Loucy (cell line): ENCODE results near the gene RTRAF.
A peak's percentile ranks its signal among the peaks of the same experiment; 100 is the strongest.

Source experiments
- H2AFZ ChIP-seq: fragments of 200-600 bp; sonication (generic); 2 replicates; pipeline ENCODE4 v1.6.0; 2016; ENCODE audit warnings: antibody characterized with exemption, mild to moderate bottlenecking, low read length, moderate library complexity
- H3F3A ChIP-seq: fragments of 200-600 bp; 2 replicates; pipeline ENCODE4 v1.6.0; 2016; ENCODE audit warnings: antibody characterized with exemption, low read depth, mild to moderate bottlenecking
- H3K27me3 ChIP-seq: fragments of 200-600 bp; sonication (generic); 2 replicates; pipeline ENCODE4 v1.6.1; 2014; ENCODE audit warnings: low read length, mild to moderate bottlenecking; ENCODE audit not compliant: insufficient read depth, poor library complexity, severe bottlenecking
- H3K36me3 ChIP-seq: fragments of 200-600 bp; sonication (generic); 2 replicates; pipeline ENCODE4 v1.6.1; 2016; ENCODE audit warnings: low read length; ENCODE audit not compliant: insufficient read depth
- H3K4me1 ChIP-seq: fragments of 200-600 bp; sonication (generic); 2 replicates; pipeline ENCODE4 v1.5.1; 2014; ENCODE audit warnings: low read length, mild to moderate bottlenecking; ENCODE audit not compliant: insufficient read depth, poor library complexity, severe bottlenecking
- H3K4me2 ChIP-seq: fragments of 200-600 bp; sonication (generic); 2 replicates; pipeline ENCODE4 v1.6.0; 2014; ENCODE audit warnings: antibody characterized with exemption, low read length, low read depth, mild to moderate bottlenecking; ENCODE audit not compliant: poor library complexity, severe bottlenecking
- H3K4me3 ChIP-seq: fragments of 200-600 bp; sonication (generic); 2 replicates; pipeline ENCODE4 v1.5.1; 2014; ENCODE audit warnings: low read length, mild to moderate bottlenecking, mixed read lengths; ENCODE audit not compliant: poor library complexity, severe bottlenecking
- H3K79me2 ChIP-seq: fragments of 200-600 bp; sonication (generic); 2 replicates; pipeline ENCODE4 v1.6.1; 2014; ENCODE audit warnings: low read length; ENCODE audit not compliant: insufficient read depth
- H3K9ac ChIP-seq: fragments of 200-600 bp; sonication (generic); 2 replicates; pipeline ENCODE4 v1.6.0; 2014; ENCODE audit warnings: mild to moderate bottlenecking, low read depth, low read length, moderate library complexity; ENCODE audit not compliant: poor library complexity, severe bottlenecking
- H3K9me2 ChIP-seq: fragments of 200-600 bp; sonication (generic); replicated peaks from 2 replicates; pipeline ENCODE4 v1.6.1; 2016; ENCODE audit warnings: low read depth, low read length, mixed read lengths
- H3K9me3 ChIP-seq: fragments of 200-600 bp; sonication (generic); 2 replicates; pipeline ENCODE4 v1.6.1; 2014; ENCODE audit warnings: mild to moderate bottlenecking, antibody characterized with exemption, low read length, low read depth; ENCODE audit not compliant: insufficient read depth
- H4K20me1 ChIP-seq: fragments of 200-600 bp; sonication (generic); 2 replicates; pipeline ENCODE4 v1.6.0; 2014; ENCODE audit warnings: antibody characterized with exemption, low read length, mild to moderate bottlenecking; ENCODE audit not compliant: insufficient read depth, poor library complexity, severe bottlenecking
- EZH2phosphoT487 ChIP-seq: fragments of 200-600 bp; IDR thresholded peaks from 2 replicates; pipeline ENCODE4 v1.6.1; 2018; ENCODE audit warnings: antibody characterized with exemption, mild to moderate bottlenecking, moderate library complexity, borderline replicate concordance
- TF ChIP-seq, protein P1 (sequence below): fragments of 200-600 bp; sonication (generic); conservative IDR thresholded peaks from 2 replicates; pipeline ENCODE4 v1.5.1; 2014; ENCODE audit warnings: mild to moderate bottlenecking, antibody characterized with exemption, low read length

The RTRAF gene

DNA sequence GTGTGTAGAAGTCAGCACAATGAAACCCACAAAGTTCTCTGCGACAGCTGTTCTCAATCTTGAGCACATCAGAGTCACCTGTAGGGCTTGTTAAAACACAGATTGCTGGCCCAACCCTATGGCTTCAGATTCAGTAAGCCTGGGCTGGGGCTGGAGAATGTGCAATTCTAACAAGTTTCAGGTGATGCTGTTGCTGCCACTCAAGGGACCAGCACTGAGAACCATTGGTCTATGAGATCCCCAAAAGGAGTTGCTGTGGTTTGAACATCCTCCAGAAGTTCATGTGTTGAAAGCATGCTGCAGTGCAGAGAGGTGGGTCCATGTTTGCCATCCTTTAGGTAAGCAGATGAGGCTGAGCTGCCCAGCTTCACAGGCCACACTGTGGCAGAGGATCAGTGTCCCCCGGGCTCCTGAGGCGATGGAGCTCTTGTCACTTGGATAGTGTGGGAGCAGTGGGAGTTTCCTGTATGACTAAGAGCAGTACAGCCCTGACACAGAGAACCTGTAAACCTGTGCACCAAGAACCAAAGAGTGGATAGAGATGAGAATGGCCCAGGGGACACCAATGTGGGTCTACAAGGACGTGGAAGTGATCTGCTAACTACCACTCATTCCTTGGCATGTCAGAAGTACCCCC is 8.0 kb upstream of the RTRAF start:
- TF ChIP-seq, protein P1, sequence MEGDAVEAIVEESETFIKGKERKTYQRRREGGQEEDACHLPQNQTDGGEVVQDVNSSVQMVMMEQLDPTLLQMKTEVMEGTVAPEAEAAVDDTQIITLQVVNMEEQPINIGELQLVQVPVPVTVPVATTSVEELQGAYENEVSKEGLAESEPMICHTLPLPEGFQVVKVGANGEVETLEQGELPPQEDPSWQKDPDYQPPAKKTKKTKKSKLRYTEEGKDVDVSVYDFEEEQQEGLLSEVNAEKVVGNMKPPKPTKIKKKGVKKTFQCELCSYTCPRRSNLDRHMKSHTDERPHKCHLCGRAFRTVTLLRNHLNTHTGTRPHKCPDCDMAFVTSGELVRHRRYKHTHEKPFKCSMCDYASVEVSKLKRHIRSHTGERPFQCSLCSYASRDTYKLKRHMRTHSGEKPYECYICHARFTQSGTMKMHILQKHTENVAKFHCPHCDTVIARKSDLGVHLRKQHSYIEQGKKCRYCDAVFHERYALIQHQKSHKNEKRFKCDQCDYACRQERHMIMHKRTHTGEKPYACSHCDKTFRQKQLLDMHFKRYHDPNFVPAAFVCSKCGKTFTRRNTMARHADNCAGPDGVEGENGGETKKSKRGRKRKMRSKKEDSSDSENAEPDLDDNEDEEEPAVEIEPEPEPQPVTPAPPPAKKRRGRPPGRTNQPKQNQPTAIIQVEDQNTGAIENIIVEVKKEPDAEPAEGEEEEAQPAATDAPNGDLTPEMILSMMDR, result no peak
- no peak for TF ChIP-seq EZH2phosphoT487
- H3K9me2 ChIP-seq, result no peaks in the 10 kb centered on the region
- no peak overlapping the region for H3K4me2 ChIP-seq
- no peaks in the 10 kb centered on the region for H4K20me1 ChIP-seq
- no peaks in the 10 kb centered on the region for H3F3A ChIP-seq
- no peak overlapping the region for H2AFZ ChIP-seq
- no peaks in the 10 kb centered on the region for H3K36me3 ChIP-seq
- H3K79me2 ChIP-seq, result no peaks in the 10 kb centered on the region
- H3K4me1 ChIP-seq, result no peaks in the 10 kb centered on the region
- no peaks in the 10 kb centered on the region for H3K27me3 ChIP-seq
- H3K9ac ChIP-seq, result no peak overlapping the region
- H3K4me3 ChIP-seq, result no peak overlapping the region
- no peaks in the 10 kb centered on the region for H3K9me3 ChIP-seq

GRCh38 chr14:51988221-51988620 is 1.1 kb upstream of the RTRAF start:
- peaks cover 29% of the 10 kb centered on the region for H4K20me1 ChIP-seq
- H3K79me2 ChIP-seq, result peaks cover 37% of the 10 kb centered on the region
- H3F3A ChIP-seq, result no peaks in the 10 kb centered on the region
- no peaks in the 10 kb centered on the region for H3K27me3 ChIP-seq
- peaks cover 28% of the 10 kb centered on the region for H3K4me1 ChIP-seq
- peak overlapping the region; percentile 86 for H3K9ac ChIP-seq
- peaks cover 11% of the 10 kb centered on the region; the same call in 1 of the 2 replicates for H3K36me3 ChIP-seq
- TF ChIP-seq, protein P1, result no peak
- no peak for TF ChIP-seq EZH2phosphoT487
- peak overlapping the region; percentile 94 for H3K4me2 ChIP-seq
- H3K9me3 ChIP-seq, result no peaks in the 10 kb centered on the region
- H3K4me3 ChIP-seq, result peak overlapping the region; percentile 97
- no peak overlapping the region for H2AFZ ChIP-seq
- H3K9me2 ChIP-seq, result no peaks in the 10 kb centered on the region

- peaks cover 33% of the 10 kb centered on the region; the same call in 1 of the 2 replicates for H3K36me3 ChIP-seq
- H3K79me2 ChIP-seq, result peaks cover 60% of the 10 kb centered on the region
These were observed 1.1 kb downstream of the RTRAF start for GRCh38 chr14:51990488-51990887.

More at GRCh38 chr14:51990488-51990887, 1.1 kb downstream of the RTRAF start:
- no peaks in the 10 kb centered on the region for H3K9me2 ChIP-seq
- peaks cover 38% of the 10 kb centered on the region for H3K4me1 ChIP-seq
- H3F3A ChIP-seq, result 0 out of 2 replicates have a peak, but pooled peaks cover 3% of the 10 kb centered on the region
- peak overlapping the region; percentile 86 for H3K9ac ChIP-seq
- peak overlapping the region; percentile 80 for H3K4me2 ChIP-seq
- H3K9me3 ChIP-seq, result no peaks in the 10 kb centered on the region
- peak overlapping the region; percentile 97 for H3K4me3 ChIP-seq
- no peak overlapping the region for H2AFZ ChIP-seq
- TF ChIP-seq, protein P1, result no peak
- TF ChIP-seq EZH2phosphoT487, result no peak
- no peaks in the 10 kb centered on the region for H3K27me3 ChIP-seq
- peaks cover 41% of the 10 kb centered on the region for H4K20me1 ChIP-seq
